ENCODE results near the gene DYDC1. TPM values are rescaled to one million over a fixed set of nuclear protein-coding genes. Genes with fewer than 3 reads are reported as not detected.

The DYDC1 gene
- polyA plus RNA-seq, 3 donors, result not detected

DNA sequence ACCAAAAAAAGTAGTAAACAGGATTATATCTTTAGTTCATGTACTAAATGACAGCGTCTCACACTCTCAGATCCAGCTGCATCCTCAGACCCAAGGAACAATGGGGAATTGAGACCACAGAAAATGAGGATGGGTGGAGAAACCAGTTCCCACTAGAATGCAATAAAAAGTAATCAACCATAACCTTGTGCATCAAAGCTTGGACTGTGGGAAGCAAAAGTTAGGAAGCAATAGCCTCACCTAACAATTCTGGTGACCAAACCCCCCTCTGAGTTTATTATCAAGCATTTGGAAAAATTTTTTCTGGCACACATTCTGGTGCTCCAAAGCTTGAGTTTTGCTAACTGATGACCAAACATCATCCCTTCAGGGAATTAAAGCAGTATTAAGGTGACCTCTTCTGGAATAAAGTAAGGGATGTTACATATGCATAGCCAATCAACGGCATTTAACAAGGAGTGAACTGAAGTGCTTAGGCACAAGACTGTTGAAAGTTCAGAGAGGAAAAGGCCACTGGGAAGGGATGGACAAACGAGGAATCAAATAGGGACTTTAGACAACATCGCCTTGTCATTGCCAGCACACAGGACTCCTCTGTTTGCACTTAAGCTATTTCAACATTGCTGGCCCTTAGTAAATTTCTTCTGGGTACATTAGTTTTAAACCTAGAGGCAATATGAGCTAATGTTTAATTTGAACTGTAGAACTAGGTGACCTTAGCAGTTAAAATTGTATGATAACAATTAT, 65.9 kb downstream of the DYDC1 start:
- H3K4me2 ChIP-seq (replicated peaks; ENCODE audit: extremely low read depth, low read length, poor library complexity, severe bottlenecking), result no peak overlapping the region
- no peaks in the 10 kb centered on the region for H3K79me2 ChIP-seq (ENCODE audit: insufficient read depth, low read length)
- H3K27ac ChIP-seq (ENCODE audit: low read depth in 1 of 2, low read length in 2 of 2), result no peak overlapping the region
- peaks cover 0 to 2% of the 10 kb centered on the region in 2 donors for H3K27me3 ChIP-seq (ENCODE audit: control insufficient read depth in 2 of 2, insufficient read depth in 2 of 2, low read length in 2 of 2)
- H3K9me3 ChIP-seq (replicated peaks in 1 of 2; ENCODE audit: control insufficient read depth in 1 of 2, insufficient read depth in 1 of 2, low read length in 2 of 2), result no peaks in the 10 kb centered on the region
- H3K27ac Mint-ChIP-seq, result no peak overlapping the region
- intact Hi-C loops (cut with micrococcal nuclease), result no loop called here
- no peak for DNase-seq
- no peaks in the 10 kb centered on the region for H3K4me1 ChIP-seq (ENCODE audit: control insufficient read depth in 1 of 2, insufficient read depth in 2 of 2, low read length in 2 of 2)
- no peaks in the 10 kb centered on the region for H3K36me3 Mint-ChIP-seq
- H3K4me3 ChIP-seq (replicated peaks in 1 of 3; ENCODE audit: low read depth in 2 of 3, low read length in 3 of 3), result no peak overlapping the region
- H3K36me3 ChIP-seq (replicated peaks in 1 of 2; ENCODE audit: control insufficient read depth in 1 of 2, insufficient read depth in 2 of 2, low read length in 2 of 2), result no peaks in the 10 kb centered on the region
- H3K9me3 Mint-ChIP-seq, result peaks cover 0 to 3% (median 2%) of the 10 kb centered on the region in 7 donors
- no peak overlapping the region for H2AFZ ChIP-seq (ENCODE audit: insufficient read depth, low read depth, low read length, poor library complexity, severe bottlenecking)
- H3K9ac ChIP-seq (ENCODE audit: insufficient read depth, low read length, poor library complexity, severe bottlenecking), result no peak overlapping the region
- no peak overlapping the region for H3K4me3 Mint-ChIP-seq
- H3K27me3 Mint-ChIP-seq (ENCODE audit: low read depth in 3 of 3), result peaks cover 2 to 8% (median 5%) of the 10 kb centered on the region in 3 donors
- 94% methylated on average over 2 of the region's 4 CpGs for WGBS (ENCODE audit: insufficient coverage)
- no peaks in the 10 kb centered on the region for H4K20me1 ChIP-seq (ENCODE audit: insufficient read depth, low read length)
- TF ChIP-seq, protein P1, sequence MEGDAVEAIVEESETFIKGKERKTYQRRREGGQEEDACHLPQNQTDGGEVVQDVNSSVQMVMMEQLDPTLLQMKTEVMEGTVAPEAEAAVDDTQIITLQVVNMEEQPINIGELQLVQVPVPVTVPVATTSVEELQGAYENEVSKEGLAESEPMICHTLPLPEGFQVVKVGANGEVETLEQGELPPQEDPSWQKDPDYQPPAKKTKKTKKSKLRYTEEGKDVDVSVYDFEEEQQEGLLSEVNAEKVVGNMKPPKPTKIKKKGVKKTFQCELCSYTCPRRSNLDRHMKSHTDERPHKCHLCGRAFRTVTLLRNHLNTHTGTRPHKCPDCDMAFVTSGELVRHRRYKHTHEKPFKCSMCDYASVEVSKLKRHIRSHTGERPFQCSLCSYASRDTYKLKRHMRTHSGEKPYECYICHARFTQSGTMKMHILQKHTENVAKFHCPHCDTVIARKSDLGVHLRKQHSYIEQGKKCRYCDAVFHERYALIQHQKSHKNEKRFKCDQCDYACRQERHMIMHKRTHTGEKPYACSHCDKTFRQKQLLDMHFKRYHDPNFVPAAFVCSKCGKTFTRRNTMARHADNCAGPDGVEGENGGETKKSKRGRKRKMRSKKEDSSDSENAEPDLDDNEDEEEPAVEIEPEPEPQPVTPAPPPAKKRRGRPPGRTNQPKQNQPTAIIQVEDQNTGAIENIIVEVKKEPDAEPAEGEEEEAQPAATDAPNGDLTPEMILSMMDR (IDR thresholded peaks at IDR 0.05), result no peak
- H3K4me1 Mint-ChIP-seq, result peaks cover 6% of the 10 kb centered on the region

DNA sequence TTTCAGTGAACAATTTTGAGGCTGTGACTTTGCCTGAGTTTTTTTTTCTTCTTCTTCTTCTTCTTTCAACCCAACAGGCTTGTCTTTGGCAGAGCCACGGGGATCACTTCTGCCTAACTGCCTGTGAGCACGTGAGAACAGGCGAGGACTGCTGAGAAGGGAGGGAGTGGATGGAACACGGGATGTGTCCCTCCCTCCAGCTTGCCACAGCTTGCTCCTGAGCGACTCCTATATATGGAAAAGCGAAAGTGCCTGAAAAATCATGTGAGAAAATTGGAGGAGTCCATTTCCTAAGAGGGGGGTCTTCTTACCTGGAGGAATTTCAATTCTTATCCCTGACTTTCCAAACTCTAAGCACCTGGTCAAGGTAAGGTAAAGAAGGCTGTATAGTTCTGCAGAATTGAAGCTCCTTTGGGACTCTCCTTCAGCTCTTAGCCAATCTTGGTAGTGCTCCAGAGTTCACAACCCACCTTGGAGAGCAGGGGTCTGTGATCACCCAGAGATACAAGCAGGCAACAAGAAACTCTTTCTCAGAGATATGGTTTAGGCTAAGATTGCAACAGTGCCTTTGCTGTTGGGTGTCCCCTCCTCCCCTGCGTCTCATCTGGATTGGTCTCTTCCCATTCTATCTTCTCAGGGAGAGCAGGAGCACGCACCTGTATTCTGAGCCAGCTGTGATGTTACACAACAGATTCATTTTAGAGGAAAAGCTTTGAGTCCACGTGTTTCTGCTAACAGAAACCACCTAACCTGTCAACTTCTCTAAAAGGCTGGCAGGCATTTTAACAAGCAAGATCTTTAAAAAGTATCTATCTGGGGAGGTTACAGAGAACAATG, 66.9 kb downstream of the DYDC1 start, which contains the start of gene MAT1A:
Gene MAT1A, minus strand, starts transcription at position 208 of the 837 bp plus-strand sequence. CDS start 235 bp downstream, outside the sequence.
- Histone ChIP-seq H3K79me2 (ENCODE audit: insufficient read depth, low read length) (no peaks in the 10 kb centered on the region), H3K36me3 (replicated peaks in 1 of 2; ENCODE audit: control insufficient read depth in 1 of 2, insufficient read depth in 2 of 2, low read length in 2 of 2) (no peaks in the 10 kb centered on the region), H3K4me1 (ENCODE audit: control insufficient read depth in 1 of 2, insufficient read depth in 2 of 2, low read length in 2 of 2) (no peaks in the 10 kb centered on the region), H3K9me3 (replicated peaks in 1 of 2; ENCODE audit: control insufficient read depth in 1 of 2, insufficient read depth in 1 of 2, low read length in 2 of 2) (no peaks in the 10 kb centered on the region), H3K4me2 (replicated peaks; ENCODE audit: extremely low read depth, low read length, poor library complexity, severe bottlenecking) (no peak within 1 kb of the TSS), H3K27me3 (ENCODE audit: control insufficient read depth in 2 of 2, insufficient read depth in 2 of 2, low read length in 2 of 2) (peaks cover 0 to 2% of the 10 kb centered on the region in 2 donors), H2AFZ (ENCODE audit: insufficient read depth, low read depth, low read length, poor library complexity, severe bottlenecking) (no peak within 1 kb of the TSS), H3K4me3 (replicated peaks in 1 of 3; ENCODE audit: low read depth in 2 of 3, low read length in 3 of 3) (no peak within 1 kb of the TSS), H3K9ac (ENCODE audit: insufficient read depth, low read length, poor library complexity, severe bottlenecking) (no peak within 1 kb of the TSS), H3K27ac (ENCODE audit: low read depth in 1 of 2, low read length in 2 of 2) (no peak within 1 kb of the TSS), H4K20me1 (ENCODE audit: insufficient read depth, low read length) (no peaks in the 10 kb centered on the region)
- no peak for DNase-seq
- 33% methylated on average over 1 of the region's 9 CpGs for WGBS (ENCODE audit: insufficient coverage)
- Mint-ChIP-seq H3K4me3 (no peak within 1 kb of the TSS), H3K4me1 (peaks cover 6% of the 10 kb centered on the region), H3K27ac (no peak within 1 kb of the TSS), H3K9me3 (no peaks in the 10 kb centered on the region), H3K36me3 (no peaks in the 10 kb centered on the region), H3K27me3 (ENCODE audit: low read depth in 3 of 3) (peaks cover 2 to 8% (median 3%) of the 10 kb centered on the region in 3 donors)
- intact Hi-C loops (cut with micrococcal nuclease), result no loop called here
- TF ChIP-seq, protein P1 (IDR thresholded peaks at IDR 0.05), result no peak
